ENCODE data around the gene WDR45. TPM values are rescaled to one million over a fixed set of nuclear protein-coding genes. Genes with fewer than 3 reads are reported as not detected.
A peak's percentile ranks its signal among the peaks of the same experiment; 100 is the strongest.

Gene WDR45
- total RNA-seq, 2 experiments from 2014 or later: 32.4 to 48.7 TPM

DNA sequence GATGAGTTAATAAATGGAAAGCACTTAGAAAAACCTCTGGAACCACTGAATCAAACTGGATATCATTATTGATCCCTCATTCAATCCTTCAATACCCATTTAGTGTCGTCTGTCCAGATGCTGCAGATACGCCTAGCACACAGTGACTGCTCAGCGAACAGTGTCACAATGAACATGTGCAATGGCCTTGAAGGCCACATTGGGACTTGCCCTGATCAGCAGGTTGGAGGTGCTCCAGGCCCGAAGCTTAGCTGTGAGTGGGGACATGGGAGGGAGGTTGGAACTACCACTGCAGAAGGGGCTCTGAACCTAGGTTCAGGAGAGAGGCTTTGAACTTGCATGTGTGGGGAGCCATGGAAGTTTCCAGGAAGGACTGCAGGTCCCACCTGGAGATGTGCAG, 26.6 kb upstream of the WDR45 start:
- Histone ChIP-seq H3K4me1 (ENCODE audit: insufficient read depth, low read length, poor library complexity, severe bottlenecking) (peaks cover 11% of the 10 kb centered on the region), H3K4me3 (ENCODE audit: low read depth, low read length, poor library complexity, severe bottlenecking) (no peak overlapping the region), H3K27ac (ENCODE audit: low read depth, low read length, poor library complexity, severe bottlenecking) (no peak overlapping the region), H3K9me2 (ENCODE audit: insufficient read depth, low read length) (no peaks in the 10 kb centered on the region), H3K36me3 (ENCODE audit: insufficient read depth, low read length) (peaks cover 10% of the 10 kb centered on the region), H3K4me2 (ENCODE audit: low read length) (no peak overlapping the region), H3K9me3 (ENCODE audit: low read length) (no peaks in the 10 kb centered on the region), H4K20me1 (ENCODE audit: insufficient read depth, low read length) (no peaks in the 10 kb centered on the region), H2AFZ (ENCODE audit: low read length) (no peak overlapping the region), H3K79me2 (ENCODE audit: insufficient read depth, low read depth, low read length) (no peaks in the 10 kb centered on the region)
- CTCF ChIA-PET (ENCODE audit: unreplicated experiment): no interaction called here
- TF ChIP-seq CTCF (conservative IDR thresholded peaks at IDR 0.05; ENCODE audit: low read length) (no peak), EZH2phosphoT487 (IDR thresholded peaks at IDR 0.05; ENCODE audit: borderline replicate concordance, low read depth, low read length) (no peak)
- intact Hi-C loops (cut with micrococcal nuclease; ENCODE audit: unreplicated experiment): no loop called here
- DNase-seq (ENCODE audit: low spot score): no peak
- POLR2A ChIA-PET: no interaction called here
- BruUV-seq (replicated peaks): no TSS peak

- POLR2A ChIA-PET: no interaction called here
- peaks cover 15% of the 10 kb centered on the region for H3K4me1 ChIP-seq (ENCODE audit: insufficient read depth, low read length, poor library complexity, severe bottlenecking)
- H3K27ac ChIP-seq (ENCODE audit: low read depth, low read length, poor library complexity, severe bottlenecking): no peak overlapping the region
- intact Hi-C loops (cut with micrococcal nuclease; ENCODE audit: unreplicated experiment): no loop called here
- no peaks in the 10 kb centered on the region for H4K20me1 ChIP-seq (ENCODE audit: insufficient read depth, low read length)
- CTCF ChIA-PET (ENCODE audit: unreplicated experiment): no interaction called here
- H3K36me3 ChIP-seq (ENCODE audit: insufficient read depth, low read length): no peaks in the 10 kb centered on the region
- peaks cover 8% of the 10 kb centered on the region; the same call in 1 of the 2 replicates for H3K79me2 ChIP-seq (ENCODE audit: insufficient read depth, low read depth, low read length)
- no peak overlapping the region for H2AFZ ChIP-seq (ENCODE audit: low read length)
- no peak overlapping the region for H3K4me3 ChIP-seq (ENCODE audit: low read depth, low read length, poor library complexity, severe bottlenecking)
- BruUV-seq (replicated peaks): no TSS peak
- TF ChIP-seq EZH2phosphoT487 (IDR thresholded peaks at IDR 0.05; ENCODE audit: borderline replicate concordance, low read depth, low read length) (no peak), CTCF (conservative IDR thresholded peaks at IDR 0.05; ENCODE audit: low read length) (no peak)
- no peak overlapping the region for H3K4me2 ChIP-seq (ENCODE audit: low read length)
- no peaks in the 10 kb centered on the region for H3K9me2 ChIP-seq (ENCODE audit: insufficient read depth, low read length)
- no peak for DNase-seq (ENCODE audit: low spot score)
- no peaks in the 10 kb centered on the region for H3K9me3 ChIP-seq (ENCODE audit: low read length)
Observed at GRCh38 chrX:49103637-49104036, 23.9 kb upstream of the WDR45 start.

GRCh38 chrX:49102190-49102589, 22.5 kb upstream of the WDR45 start:
- intact Hi-C loops (cut with micrococcal nuclease; ENCODE audit: unreplicated experiment): no loop called here
- DNase-seq (ENCODE audit: low spot score): no peak
- Histone ChIP-seq H3K4me2 (ENCODE audit: low read length) (peak overlapping the region; percentile 98), H2AFZ (ENCODE audit: low read length) (no peak overlapping the region), H3K79me2 (ENCODE audit: insufficient read depth, low read depth, low read length) (peaks cover 8% of the 10 kb centered on the region; the same call in 1 of the 2 replicates), H3K4me3 (ENCODE audit: low read depth, low read length, poor library complexity, severe bottlenecking) (peak overlapping the region; percentile 85), H4K20me1 (ENCODE audit: insufficient read depth, low read length) (no peaks in the 10 kb centered on the region), H3K9me3 (ENCODE audit: low read length) (no peaks in the 10 kb centered on the region), H3K36me3 (ENCODE audit: insufficient read depth, low read length) (no peaks in the 10 kb centered on the region), H3K27ac (ENCODE audit: low read depth, low read length, poor library complexity, severe bottlenecking) (no peak overlapping the region), H3K9me2 (ENCODE audit: insufficient read depth, low read length) (no peaks in the 10 kb centered on the region), H3K4me1 (ENCODE audit: insufficient read depth, low read length, poor library complexity, severe bottlenecking) (peaks cover 15% of the 10 kb centered on the region)
- no TSS peak for BruUV-seq (replicated peaks)
- no peak for TF ChIP-seq EZH2phosphoT487 (IDR thresholded peaks at IDR 0.05; ENCODE audit: borderline replicate concordance, low read depth, low read length)
- no peak for TF ChIP-seq CTCF (conservative IDR thresholded peaks at IDR 0.05; ENCODE audit: low read length)
- CTCF ChIA-PET (ENCODE audit: unreplicated experiment): interaction anchor here (1.2 kb wide), 1 partner anchor 163 kb away, joined by 3 read pairs; no protein-coding TSS in a partner anchor
- POLR2A ChIA-PET: no interaction called here
